H1 (cell line): ENCODE data around the gene KCTD21. TPM values are rescaled to one million over a fixed set of nuclear protein-coding genes. Genes with fewer than 3 reads are reported as not detected.

ENCODE experiments used
- CTCF ChIP-seq, 3 experiments: IDR thresholded peaks; 1 replicate in 2 of 3; 2 replicates in 1 of 3; pipeline versions ENCODE4 v1.5.1 to v1.6.1; 2011; ENCODE audit warnings: low read length in 3 of 3, mild to moderate bottlenecking in 3 of 3, inconsistent platforms in 2 of 3, low read depth in 1 of 3, moderate library complexity in 1 of 3; ENCODE audit not compliant: insufficient read depth in 1 of 3; ENCODE audit errors: control extremely low read depth in 1 of 3
- EGR1 ChIP-seq: IDR thresholded peaks from 2 replicates; pipeline ENCODE4 v1.6.1; 2011; ENCODE audit warnings: low read depth, low read length, borderline replicate concordance
- FOSL1 ChIP-seq: IDR thresholded peaks from 2 replicates; pipeline ENCODE4 v1.6.1; 2011; ENCODE audit warnings: mild to moderate bottlenecking, low read depth, low read length, moderate library complexity; ENCODE audit not compliant: insufficient read depth
- JUN ChIP-seq: IDR thresholded peaks from 2 replicates; pipeline ENCODE4 v1.6.1; 2011; ENCODE audit warnings: low read depth, mild to moderate bottlenecking, improper control_type of control experiment, low read length
- SRF ChIP-seq: IDR thresholded peaks from 2 replicates; pipeline ENCODE4 v1.6.1; 2011; ENCODE audit warnings: mild to moderate bottlenecking, low read depth, low read length, moderate library complexity
- ZNF274 ChIP-seq: IDR thresholded peaks from 2 replicates; pipeline ENCODE4 v1.7.0; 2012; ENCODE audit warnings: low read length, borderline replicate concordance; ENCODE audit errors: extremely low read depth
- polyA plus RNA-seq, 7 experiments: library from polyadenylated mRNA; depleted of rRNA in 3 of 7; stranded (reverse) in 5 of 7; unstranded in 2 of 7; fragments of >200 nt in 5 of 7; fragments of 200-250 nt in 2 of 7; gene quantifications; 1 replicate in 5 of 7; 2 replicates in 1 of 7; 4 replicates in 1 of 7; pipeline versions ENCODE4 v1.2.1 to v1.2.3, GENCODE V29; 2011 to 2013; ENCODE audit warnings: missing spikeins in 2 of 7, mixed read lengths in 2 of 7
- small RNA-seq: library from polyadenylated mRNA; stranded (forward); fragments of <200 nt; extraction: miRNeasy Mini kit (QIAGEN cat#:217004); gene quantifications from one replicate; pipeline ENCODE3, GENCODE V24; 2013; ENCODE audit not compliant: insufficient read depth
- total RNA-seq: library from RNA; stranded (reverse); fragmentation: NEBNext Ultra II Directional; extraction: Animal tissue kit (Norgen Biotek cat#: 25700); gene quantifications from 2 replicates; pipeline ENCODE4 v1.2.1, GENCODE V29; 2021

The KCTD21 gene
- total and polyA plus RNA-seq, 2 of the 8 experiments (the other 6 are each of a cell fraction or from before 2014, with no cell fraction given), result 3.2 to 4.1 TPM

- TF ChIP-seq CTCF (IDR thresholded peaks at IDR 0.05; ENCODE audit: control extremely low read depth in 1 of 3, insufficient read depth in 1 of 3, low read depth in 1 of 3, low read length in 3 of 3) (no peak), FOSL1 (no peak), EGR1 (no peak), JUN (no peak), ZNF274 (no peak), SRF (no peak)
Measured at GRCh38 chr11:78127403-78127802, 61.0 kb downstream of the KCTD21 start (continued).

Small RNA genes lying within 50 kb of the gene (small RNA-seq; reads per million reads assigned to genes)
- gene RNU6-126P, result not detected

Other genes starting within 250 kb of the KCTD21 start
- gene INTS4, start 194.0 kb downstream of the KCTD21 start, total RNA-seq, result 31.3 and 33.4 TPM in 2 replicates
- gene INTS4, start 194.0 kb downstream of the KCTD21 start, polyA plus RNA-seq (2011; rRNA removed), result 24.7 and 27.0 TPM in 2 replicates
- 21.6 and 22.7 TPM in 2 replicates for gene KCTD14, start 165.3 kb downstream of the KCTD21 start, total RNA-seq
- 15.2 and 24.9 TPM in 2 replicates for gene KCTD14, start 165.3 kb downstream of the KCTD21 start, polyA plus RNA-seq (2011; rRNA removed)
- gene THRSP, start 124.8 kb downstream of the KCTD21 start, total RNA-seq, result not detected in 2 replicates
- 0.11 TPM in 1 of 2 replicates, not detected in the other for gene THRSP, start 124.8 kb downstream of the KCTD21 start, polyA plus RNA-seq (2011; rRNA removed)
- gene NDUFC2, start 108.8 kb downstream of the KCTD21 start, total RNA-seq, result 216 and 218 TPM in 2 replicates
- gene NDUFC2, start 108.8 kb downstream of the KCTD21 start, polyA plus RNA-seq (2011; rRNA removed), result 356 and 477 TPM in 2 replicates
- 56.9 and 66.7 TPM in 2 replicates for gene ALG8, start 49.0 kb downstream of the KCTD21 start, total RNA-seq
- gene ALG8, start 49.0 kb downstream of the KCTD21 start, polyA plus RNA-seq (2011; rRNA removed), result 45.5 and 84.3 TPM in 2 replicates
- 6.8 and 7.8 TPM in 2 replicates for gene USP35, start 293 bp upstream of the KCTD21 start, total RNA-seq
- gene USP35, start 293 bp upstream of the KCTD21 start, polyA plus RNA-seq (2011; rRNA removed), result 4.6 and 7.2 TPM in 2 replicates
- 9.5 and 14.0 TPM in 2 replicates for gene GAB2, start 229.2 kb upstream of the KCTD21 start, total RNA-seq
- 6.2 and 6.3 TPM in 2 replicates for gene GAB2, start 229.2 kb upstream of the KCTD21 start, polyA plus RNA-seq (2011; rRNA removed)